Fibroblast of upper back skin (primary cell): ENCODE results near the gene REV3L.

Experiments
- DNase-seq: peaks from one replicate; pipeline ENCODE4 v3.0.0-alpha.2; 2013

REV3L gene

DNA sequence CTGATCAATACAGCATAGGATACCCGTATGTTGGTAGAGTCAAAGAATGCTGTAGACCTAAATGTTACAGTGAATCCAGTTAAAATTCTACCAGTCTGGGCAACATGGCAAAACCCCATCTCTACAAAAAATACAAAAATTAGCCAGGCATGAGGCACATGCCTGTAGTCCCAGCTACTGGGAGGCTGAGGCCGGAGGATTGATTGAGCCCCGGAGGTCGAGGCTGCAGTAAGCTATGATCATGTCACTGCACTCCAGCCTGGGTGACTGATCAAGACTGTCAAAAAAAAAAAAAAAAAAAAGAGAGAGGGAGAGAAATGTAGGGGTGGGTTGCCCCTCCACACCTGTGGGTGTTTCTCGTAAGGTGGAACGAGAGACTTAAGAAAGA, 228.2 kb downstream of the REV3L start:
- DNase-seq = no peak

DNA sequence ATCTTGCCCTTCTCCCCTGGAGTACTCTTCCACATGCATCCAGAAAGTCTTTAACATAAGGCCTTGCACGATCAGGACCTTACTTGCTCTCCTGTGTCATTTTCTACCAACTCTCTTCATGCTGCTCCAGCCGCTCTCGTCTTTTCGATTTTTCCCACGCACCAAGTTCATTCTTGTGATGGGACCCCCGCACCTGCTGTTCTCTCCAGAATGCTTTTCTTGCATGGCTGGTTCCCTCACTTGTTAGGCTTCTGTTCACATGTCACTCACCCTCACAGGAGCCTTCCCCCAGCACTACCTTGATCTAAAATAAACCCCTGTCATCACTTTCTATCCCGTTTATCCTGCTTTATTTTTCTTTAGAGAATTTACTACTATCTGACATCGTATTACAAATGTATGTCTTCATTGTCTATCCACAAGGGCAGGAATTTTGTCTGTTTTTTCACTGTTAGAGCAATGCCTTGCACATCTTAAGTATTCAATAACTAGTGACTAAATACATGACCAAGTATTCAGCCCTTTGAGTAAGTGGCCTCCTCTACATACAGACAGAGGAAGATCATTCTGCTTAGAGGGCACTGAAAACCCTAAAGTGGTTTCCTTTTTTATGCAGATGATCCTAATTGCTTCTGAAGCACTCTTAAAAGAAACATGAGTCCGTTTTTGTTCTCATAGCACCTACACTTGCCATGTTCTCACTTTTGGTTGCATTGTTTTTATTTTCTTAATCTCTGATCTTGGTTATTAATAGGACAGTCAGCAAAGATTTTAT, 228.8 kb downstream of the REV3L start:
- DNase-seq = no peak

DNA sequence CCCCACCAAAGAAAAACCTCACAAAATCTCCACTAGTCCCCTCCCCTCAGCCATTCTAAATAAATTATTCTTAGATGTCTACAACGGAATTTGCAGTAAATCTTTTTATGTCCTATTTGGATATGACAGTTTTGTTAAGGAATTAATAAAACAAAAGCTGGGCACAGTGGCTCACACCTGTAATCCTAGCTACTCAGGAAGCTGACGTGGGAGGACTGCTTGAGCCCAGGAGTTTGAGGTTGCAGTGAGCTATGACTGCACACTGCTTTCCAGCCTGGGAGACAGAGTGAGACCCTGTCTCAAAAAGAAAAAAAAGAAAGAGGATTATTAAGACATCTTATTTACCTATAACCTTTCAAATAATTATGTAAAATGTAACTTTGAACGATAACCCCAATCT, 230.3 kb downstream of the REV3L start:
- DNase-seq = no peak

GRCh38 chr6:111250791-111251354, 232.1 kb downstream of the REV3L start:
- no peak for DNase-seq
